Epithelial cell of prostate (primary cell): Measurements from ENCODE around the gene SPACA9.

Experiments used
- DNase-seq: peaks from one replicate; pipeline ENCODE4 v3.0.0-alpha.2; 2011; ENCODE audit warnings: low read depth, low spot score
- H3K27ac ChIP-seq: fragments of 450-650 bp; 2 replicates; pipeline ENCODE4 v1.5.1; 2017; ENCODE audit warnings: mild to moderate bottlenecking

The SPACA9 gene

DNA sequence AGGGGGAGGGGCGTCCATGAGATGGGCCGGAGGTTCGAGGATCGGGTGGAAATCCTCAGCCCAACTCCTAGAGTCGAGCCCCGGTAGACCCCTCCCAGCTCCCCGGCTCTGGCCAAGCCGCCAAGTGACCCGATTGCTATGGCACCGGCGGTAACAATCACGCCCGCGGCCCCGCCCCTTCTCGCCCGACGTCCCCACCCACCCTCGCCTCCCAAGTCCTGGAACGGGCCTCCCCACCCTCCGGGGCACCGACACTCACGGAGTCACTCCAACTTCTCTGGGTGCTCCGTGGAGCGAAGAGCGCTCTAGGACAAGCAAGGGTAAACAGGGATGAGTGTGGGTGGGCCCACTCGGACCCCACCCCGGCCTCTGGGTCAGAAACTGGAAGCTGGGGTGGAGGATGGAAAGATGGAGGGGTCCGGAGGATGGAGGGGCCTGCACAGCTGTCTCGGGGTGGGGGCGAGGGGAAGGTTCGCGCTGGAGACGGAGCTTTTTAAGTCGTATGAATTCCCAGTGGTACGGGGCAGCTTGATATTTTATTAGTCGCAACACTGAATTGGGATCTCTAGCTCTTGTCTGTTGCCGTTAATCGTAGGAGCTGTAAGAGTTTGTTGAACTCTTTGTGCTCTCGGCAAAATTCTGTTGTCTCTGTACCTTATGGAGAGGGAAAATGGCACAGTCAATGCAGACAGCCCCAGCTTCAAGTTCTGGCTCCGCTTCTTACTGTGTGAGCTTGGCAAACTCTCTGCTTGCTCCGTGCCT, at the start of gene SPACA9:
Gene SPACA9, plus strand, starts transcription at position 204 of the 762 bp plus-strand sequence. CDS start 5,050 bp downstream, outside the sequence.
- H3K27ac ChIP-seq, result peak within 1 kb of the TSS; percentile 44
- DNase-seq, result no peak

DNA sequence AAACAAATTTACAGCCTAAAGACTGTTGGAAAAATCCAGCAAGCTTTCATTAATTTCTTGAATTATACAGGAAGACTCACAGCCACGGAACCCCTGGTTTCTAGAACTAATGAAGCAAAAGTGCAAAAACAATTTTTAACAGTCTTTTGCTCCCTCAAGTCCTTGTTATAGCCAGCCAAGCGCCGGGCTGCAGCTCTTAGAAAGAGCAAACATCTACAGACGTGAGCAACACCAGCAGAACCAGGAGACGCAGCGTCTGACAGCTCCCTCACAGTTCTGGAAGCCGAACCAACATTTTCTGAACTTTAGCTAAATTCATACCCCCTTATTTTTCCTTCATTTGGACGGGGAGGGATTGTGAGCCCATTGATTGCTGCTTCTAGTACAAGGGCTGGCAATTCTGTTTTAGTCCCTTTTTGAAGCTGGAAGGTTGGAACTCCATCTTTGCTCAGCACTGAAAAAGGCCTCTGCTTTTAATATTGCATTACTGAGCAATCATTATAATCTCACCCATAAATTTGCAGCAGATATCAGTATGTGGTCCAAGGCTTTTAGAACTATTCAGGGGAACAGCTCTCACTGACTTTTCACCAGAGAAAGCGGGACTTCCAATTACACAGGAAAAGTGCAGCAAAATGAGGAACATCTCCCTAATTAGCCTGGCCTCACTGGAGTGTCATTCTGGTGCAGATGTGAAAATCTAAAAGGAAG, 46.4 kb upstream of the SPACA9 start:
- no peak overlapping the region for H3K27ac ChIP-seq
- no peak for DNase-seq

DNA sequence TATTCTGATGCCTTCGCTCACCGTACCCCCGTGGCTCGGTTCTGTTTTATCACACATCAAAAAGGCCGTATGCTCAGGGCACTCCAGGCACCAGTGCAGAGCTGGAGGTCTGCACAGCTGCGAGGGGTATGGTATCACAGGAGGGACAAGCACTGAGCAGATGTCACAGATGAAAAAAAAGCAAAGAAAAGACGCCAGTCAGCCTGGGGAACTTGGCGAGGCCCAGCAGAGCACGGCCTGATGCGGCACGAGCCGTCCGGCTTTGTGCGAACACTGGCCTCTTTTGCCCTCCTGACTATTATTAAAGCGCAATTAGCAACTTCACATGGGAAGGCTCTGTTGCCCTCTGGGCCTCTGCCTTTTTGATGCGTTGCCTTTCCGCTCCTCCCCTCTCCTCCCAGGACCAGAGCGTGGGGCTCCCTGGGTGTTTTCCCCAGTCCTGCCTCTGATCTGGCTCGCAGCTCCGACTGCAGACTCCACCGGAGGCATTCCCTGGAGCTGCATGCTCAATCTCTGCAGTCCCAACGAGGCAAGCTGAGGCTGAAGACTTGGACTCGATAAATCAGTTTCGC, 45.1 kb upstream of the SPACA9 start:
- DNase-seq, result no peak
- H3K27ac ChIP-seq, result no peak overlapping the region

DNA sequence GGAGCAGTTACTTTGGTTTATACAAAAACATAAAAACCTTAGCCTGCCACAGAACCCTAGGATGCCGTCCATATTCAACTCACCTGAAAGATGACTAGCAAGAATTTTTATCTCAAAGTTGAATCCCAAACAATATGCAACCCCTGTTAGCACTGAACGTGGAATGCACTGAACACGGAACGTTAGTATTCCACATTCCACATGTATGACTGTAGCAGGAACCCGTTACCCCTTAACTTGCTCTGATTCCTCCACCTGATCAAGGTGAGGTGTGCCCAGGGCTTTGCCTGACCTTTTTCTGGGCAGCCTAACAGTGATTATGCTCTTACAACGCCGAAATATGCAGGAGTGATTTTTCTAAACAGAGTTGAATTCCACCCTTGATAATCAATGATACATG, 44.4 kb upstream of the SPACA9 start:
- H3K27ac ChIP-seq, result no peak overlapping the region
- no peak for DNase-seq

DNA sequence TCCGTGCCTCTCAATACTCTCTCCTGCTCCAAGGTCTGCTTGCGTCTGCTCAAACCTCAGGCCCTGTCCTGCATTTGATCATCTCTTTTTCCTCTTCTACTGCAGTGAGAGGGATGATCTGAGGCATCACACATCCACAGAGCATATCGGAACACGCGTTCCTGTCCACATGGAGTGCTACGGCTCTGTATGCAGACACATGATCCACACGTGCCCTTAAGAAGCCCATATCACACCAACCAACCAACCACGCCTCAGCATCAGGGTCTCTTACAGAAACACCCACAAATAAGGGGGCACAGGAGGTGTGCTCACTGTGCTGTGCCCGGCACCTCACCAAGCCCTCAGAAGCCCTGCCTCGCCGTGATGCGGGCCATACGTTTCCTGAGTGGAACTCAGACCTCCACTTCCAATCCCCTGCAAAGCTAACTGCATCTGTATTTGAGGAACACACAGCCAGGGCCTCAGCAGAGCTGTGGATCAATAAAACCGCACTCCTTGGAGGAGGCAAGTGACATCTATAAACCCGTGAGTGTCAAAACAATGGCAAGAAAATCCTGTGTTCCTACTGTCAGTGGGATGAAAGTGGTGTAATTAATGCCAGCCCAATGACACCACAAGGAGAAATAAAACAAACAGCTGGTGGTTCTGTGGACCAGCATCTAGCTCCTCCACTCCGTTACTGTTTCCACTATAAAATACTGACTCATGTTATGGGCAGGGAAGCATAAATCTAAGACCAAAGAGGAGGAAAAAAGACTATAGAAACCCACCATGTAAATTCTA, 41.0 kb upstream of the SPACA9 start:
- DNase-seq, result no peak
- H3K27ac ChIP-seq, result no peak overlapping the region

DNA sequence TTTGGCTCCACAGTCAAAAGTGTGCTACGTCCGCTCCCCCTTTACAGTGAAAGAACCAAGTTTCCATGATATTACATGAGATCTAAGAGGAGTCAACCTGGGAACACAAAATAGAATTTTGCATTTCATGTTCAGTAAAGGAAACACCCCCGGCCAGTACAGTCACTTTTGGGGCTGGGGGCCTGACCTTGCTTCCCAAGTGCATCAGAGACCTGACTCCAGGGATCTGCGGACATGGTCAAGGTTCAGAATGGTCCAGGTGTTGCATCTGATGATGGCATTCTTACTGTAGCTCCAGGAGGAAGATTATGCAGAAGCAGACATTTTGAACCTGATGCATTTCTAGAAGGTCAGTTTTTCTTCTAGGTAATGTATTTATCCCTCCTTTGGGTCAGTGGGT, 40.4 kb upstream of the SPACA9 start:
- DNase-seq, result no peak
- H3K27ac ChIP-seq, result no peak overlapping the region

DNA sequence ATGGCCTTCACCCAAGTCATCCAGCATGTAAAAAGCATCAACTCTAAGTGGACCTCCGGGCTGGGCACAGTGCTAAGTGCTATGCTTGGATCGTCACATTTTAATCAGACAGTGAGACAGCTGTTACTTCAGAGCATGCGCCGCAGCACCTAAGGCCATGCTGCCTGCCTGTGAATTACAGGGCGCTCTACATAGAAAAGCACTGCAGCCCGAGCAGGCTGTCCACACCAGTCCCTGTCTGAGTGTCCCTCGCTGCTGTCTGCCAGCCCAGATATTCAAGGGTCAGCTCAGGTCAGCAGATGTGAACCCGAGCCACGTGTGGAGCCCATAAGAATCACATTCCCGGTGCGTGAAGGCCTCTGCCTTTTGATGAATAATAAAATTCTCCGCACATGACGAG, 37.7 kb upstream of the SPACA9 start:
- DNase-seq, result no peak
- no peak overlapping the region for H3K27ac ChIP-seq

DNA sequence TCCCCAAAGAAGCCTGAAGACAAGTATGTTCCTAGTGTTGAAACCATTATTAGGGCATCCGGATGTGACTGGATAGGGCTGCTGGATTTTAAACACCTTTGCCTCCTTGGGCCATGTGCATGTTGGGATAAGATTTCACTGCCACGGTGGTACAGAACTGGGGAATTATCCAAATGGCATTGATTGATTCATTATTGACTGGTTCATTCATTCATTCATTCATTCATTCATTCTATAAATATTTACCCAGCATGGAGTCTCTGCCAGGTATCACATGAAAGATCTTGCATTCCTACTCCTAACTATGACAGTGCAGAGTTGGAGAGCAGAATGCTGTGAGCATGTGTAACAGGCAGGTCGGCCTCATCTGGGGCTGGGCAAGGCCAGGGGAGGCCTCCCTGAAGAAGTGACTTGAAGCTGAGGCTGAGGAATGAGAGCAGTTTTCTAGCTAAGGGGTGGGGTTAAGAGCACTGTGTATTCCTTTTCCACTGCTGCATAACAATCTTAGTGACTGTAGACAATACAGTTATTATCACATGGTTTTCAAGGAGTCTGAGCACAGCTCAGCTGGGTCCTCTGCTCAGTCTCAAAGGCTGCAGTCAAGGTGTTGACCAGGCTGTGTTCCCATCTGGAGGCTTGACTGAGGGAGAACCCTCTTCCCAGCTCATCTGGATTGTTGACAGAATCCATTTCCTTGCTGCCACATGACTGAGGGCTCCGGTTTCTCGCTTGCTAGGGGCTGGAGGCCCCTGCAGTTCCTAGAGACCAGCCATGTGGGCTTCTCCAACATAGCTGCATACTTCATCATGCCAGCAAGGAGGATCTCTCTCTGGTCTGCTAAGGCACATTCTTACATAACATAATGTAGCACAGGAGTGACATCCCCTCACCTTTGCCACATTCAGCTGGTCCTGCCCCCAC, 36.3 kb upstream of the SPACA9 start:
- no peak overlapping the region for H3K27ac ChIP-seq
- DNase-seq, result no peak

DNA sequence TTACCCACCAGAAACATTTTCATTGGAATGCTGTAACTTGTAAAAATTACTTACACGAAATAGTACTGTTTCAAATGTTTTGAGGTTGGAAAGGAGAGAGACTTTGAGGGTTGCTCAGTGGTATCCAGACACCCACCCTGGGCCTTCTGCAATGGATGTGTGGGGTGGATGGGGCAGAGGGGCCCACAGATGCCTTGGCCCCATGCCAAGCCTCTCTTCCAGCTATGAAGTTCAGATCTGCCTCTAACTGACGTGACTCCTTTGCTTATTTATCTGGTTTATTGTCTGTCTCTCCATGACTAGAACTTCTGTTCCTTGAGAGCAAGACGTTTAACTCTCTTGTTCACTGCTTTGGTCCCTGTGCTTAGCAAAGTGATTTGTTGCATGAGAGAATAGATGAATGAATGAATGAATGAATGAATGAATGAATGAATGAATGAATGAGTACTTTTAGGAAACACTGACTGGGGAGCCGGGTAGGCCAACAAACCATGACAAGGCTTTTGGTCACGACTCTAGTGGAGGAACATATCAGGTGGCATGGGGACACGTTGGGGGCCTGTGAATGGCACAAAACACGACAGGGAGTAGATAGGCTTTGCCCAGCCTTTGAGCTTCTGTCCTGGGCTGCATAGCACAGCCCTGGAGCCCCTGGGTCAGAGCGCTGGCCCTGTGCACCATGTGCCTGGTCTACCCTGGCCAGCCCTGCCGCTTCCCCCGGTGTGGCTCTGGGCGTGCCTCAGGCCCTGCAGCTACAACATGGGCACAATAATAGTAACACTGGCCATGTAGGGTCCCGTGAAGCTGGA, 32.4 kb upstream of the SPACA9 start:
- no peak overlapping the region for H3K27ac ChIP-seq
- DNase-seq, result no peak

DNA sequence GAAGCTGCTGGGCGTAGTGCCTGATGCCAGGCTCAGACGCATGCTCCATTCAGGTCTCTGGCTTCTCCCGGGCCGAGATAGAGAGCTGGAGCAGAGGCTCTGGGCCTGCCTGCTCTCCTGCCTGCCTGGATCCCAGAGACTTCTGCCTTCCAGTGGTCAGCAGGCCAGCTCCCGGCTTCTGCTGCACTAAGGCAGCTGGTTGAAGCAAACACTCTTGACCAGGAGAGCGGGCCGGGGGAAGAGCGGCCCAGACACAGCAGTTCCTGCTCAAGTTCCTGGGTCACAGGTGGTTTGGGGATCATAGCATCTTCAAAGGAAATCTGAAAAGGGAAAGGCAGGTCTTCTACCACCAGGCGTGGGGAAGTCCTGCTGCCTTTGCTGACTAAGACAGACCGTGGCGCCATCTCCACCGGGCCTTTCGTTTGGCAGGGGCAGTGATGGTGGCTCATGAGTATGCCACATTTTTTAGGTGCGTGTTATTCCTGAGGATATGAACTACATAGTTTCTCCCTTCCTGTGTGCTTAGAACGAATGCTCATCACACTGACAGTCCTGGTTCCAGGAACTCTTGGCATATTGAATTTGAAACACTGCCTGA, 31.7 kb upstream of the SPACA9 start:
- no peak for DNase-seq
- no peak overlapping the region for H3K27ac ChIP-seq

DNA sequence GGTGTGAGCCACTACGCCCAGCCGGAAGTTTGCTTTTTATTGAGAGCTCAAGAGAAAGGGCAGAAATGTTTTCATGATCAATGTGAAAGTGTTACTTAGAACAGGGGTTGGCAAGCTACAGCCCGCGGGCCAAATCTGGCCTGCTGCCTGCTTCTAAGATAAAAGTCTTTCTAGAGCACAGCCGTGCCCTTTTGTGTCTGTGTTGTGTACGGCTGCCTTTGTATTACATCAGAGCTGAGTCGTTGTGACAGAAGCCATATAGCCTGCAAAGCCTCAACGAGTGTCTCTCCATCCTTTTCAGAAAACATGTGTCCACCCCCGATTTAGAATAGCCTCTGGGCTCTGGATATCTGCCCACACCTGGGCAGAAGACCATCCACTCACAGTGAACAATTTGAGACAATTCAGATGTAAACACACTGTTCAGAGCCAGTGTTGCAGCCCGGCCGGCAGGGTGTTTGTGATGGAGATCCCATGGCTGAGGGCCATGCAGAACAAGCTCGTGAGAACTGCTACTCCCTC, 29.5 kb upstream of the SPACA9 start:
- no peak for DNase-seq
- H3K27ac ChIP-seq, result no peak overlapping the region

DNA sequence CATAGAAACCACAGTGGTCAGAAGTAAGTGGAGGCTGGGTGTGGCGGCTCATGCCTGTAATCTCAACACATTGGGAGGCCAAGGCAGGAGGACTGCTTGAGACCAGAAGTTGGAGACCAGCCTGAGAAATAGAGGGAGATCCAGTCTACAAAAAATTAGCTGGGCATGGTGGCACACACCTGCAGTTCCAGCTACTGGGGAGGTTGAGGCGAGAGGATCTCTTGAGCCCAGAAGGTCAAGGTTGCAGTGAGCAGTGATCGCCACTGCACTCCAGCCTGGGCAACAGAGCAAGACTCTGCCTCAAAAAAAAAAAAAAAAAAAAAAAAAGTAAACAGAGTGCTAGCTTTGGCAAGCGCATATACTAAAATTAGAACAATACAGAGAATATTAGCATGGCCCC, 25.2 kb upstream of the SPACA9 start:
- no peak overlapping the region for H3K27ac ChIP-seq
- DNase-seq, result no peak

DNA sequence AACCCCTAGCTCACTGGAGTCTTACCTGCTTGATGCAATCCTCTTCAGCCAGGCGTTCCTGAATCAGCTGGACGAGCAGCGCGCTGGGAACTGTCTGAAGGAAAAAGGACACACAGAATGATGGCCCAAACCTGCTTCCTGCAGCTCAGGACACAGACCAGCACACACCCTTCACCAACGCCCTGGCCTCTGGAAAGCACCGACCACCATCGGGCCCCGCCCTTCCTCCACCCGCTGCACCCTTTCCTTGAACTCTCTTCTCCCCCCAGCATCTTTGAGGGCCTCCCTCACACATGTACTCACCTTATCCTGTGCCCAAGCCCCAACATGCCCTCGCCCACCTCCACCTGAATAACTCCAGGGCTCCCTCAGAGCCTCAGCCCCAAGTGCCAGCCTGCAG, 23.9 kb upstream of the SPACA9 start:
- no peak for DNase-seq
- no peak overlapping the region for H3K27ac ChIP-seq

DNA sequence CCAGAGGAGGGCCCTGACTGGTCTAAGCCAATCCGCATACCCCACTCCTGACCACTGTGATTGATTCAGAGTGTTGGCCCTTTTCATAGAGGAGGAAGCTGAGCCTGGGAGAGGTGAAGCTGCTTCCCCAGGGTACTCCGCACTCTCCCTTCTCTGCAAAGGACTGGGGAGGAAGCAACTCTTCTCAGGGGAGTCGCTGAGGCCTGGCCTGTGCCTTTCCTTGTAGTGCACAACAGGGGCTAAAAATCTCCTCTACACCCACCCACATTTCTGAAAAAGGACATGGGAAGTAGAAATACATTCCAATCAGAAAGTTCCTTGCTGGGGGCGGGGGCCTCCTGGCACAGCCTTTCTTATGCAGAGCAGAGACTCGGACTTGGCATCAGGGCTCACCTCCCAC, 22.8 kb upstream of the SPACA9 start:
- DNase-seq, result no peak

DNA sequence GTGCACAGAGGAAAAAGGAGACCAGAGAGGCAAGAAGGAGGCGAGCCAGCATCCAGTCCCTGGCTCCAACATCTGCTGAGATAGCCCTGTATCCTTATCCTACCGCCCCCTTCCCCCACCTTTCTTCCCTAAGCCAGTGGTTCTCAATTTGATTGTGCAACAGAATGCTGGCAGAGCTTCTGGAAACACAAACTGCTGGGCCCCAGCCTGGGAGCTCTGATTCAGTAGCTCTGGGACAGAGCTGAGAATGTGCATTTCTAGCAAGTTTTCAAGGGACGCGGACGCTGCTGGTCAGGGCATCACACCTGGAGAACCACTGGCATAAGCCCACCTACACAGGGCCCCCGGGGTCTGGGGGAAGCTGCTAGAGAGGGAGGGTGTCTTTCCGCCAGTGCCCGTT, 21.7 kb upstream of the SPACA9 start:
- no peak overlapping the region for H3K27ac ChIP-seq
- no peak for DNase-seq

More for the DNA sequence above, 22.8 kb upstream of the SPACA9 start:
- no peak overlapping the region for H3K27ac ChIP-seq

DNA sequence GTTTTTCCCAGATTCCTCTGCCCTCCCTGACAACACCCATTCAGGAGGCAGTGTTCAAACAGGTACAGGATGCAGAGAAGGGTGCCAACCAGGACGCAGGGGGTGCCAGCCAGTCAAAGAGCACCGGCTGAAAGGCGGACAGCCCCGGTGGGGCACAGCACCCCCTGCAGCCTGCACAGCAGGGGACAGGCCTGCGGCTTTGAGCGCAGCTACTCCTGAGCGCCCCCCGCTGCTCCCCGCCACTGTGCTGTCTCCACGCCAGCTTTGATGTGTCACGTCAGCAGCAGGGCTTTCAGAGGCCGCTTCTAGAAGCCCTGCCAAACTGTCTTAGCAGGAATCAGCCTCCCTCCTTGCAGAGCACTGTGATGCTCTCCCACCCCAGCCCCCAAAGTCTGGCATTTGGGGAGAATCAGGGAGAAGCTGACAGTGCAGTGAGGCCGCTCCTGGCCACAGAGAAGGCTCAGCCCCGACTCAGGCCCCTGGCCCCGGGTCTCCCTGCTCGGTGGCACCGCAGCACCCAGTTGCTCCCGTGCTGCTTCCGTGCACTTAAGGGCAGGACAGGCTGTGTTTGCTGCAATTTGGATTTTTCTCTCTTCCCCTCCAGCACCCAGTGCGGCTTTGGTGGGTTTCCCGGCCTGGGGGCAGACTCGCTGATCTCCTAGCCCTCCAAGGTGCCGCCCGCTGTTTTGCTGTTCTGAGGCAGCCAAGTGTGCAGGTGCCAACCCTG, 20.9 kb upstream of the SPACA9 start:
- no peak for DNase-seq
- H3K27ac ChIP-seq, result no peak overlapping the region

DNA sequence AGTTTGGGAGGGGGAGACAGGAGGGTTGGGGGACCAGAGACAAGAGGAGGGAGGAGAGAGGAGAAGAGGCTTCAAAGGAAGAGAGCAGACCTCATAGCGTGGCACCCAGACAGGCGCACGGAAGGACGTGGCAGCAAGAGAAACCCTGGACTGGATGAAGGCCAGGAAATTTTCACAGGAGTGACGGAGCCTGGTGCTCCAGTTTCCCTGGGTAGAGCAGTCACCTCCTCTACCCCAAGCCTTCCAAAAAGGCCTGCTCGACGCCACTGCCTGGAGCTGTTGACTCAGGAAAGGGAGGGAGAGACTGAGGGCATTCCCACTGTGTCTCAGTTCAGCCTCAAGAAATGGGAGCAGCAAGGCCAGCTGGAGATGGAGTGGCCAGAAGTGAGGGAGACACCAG, 19.9 kb upstream of the SPACA9 start:
- no peak overlapping the region for H3K27ac ChIP-seq
- no peak for DNase-seq

DNA sequence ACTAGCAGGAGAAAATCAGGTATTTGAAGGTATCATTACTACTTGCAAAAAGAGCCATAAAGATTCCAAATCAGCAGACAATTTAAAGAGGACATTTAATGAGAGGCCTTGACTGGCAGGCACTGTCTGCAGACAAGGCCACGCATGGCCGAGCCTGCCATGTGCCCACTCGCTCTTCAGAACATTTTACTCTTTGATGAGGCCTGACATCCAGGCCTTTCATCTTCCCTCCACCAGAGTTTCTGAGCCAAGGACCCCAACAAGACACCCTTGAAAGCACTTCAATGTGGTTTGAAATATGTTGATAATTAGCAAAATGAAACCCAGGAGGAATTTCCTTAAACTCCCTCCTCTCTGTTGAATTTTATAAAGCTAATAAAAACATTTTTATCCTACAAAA, 17.0 kb upstream of the SPACA9 start:
- no peak for DNase-seq
- no peak overlapping the region for H3K27ac ChIP-seq
